ENCODE results near the gene ZNF454.

DNA sequence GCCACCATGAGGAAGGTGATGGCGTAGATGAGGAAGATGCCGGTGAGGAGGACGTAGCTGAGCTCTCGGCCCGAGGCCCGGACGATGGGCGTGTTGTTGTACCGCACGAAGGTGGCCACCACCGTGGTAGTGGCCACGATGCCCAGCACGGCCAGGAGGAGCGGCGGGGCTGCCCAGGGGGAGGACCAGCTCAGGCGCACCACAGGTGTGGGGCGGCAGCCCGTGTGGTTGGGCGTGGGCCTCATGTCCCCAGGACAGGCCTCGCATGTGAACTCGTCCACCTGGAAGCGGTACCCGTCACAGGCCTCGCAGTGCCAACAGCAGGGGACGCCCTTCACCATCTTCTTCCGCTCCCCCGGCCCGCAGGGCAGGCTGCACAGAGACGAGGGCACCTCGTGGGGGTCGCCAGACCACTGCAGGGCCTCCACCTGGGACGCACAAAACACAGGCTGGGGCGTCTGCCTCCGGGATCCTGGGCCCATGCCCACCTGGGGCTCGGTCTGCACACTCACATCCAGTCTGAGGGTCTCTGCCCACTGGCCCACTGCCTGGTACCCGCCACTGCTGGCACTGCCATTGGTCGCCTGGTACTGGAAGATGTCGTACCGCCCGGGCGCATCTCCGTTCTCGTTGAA is 45.4 kb downstream of the ZNF454 start:
- no peak for TF ChIP-seq EZH2 (IDR thresholded peaks at IDR 0.05; ENCODE audit: low read length, unreplicated experiment)
- TF ChIP-seq, protein P1, sequence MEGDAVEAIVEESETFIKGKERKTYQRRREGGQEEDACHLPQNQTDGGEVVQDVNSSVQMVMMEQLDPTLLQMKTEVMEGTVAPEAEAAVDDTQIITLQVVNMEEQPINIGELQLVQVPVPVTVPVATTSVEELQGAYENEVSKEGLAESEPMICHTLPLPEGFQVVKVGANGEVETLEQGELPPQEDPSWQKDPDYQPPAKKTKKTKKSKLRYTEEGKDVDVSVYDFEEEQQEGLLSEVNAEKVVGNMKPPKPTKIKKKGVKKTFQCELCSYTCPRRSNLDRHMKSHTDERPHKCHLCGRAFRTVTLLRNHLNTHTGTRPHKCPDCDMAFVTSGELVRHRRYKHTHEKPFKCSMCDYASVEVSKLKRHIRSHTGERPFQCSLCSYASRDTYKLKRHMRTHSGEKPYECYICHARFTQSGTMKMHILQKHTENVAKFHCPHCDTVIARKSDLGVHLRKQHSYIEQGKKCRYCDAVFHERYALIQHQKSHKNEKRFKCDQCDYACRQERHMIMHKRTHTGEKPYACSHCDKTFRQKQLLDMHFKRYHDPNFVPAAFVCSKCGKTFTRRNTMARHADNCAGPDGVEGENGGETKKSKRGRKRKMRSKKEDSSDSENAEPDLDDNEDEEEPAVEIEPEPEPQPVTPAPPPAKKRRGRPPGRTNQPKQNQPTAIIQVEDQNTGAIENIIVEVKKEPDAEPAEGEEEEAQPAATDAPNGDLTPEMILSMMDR (conservative IDR thresholded peaks at IDR 0.05; ENCODE audit: low read depth, low read length), result no peak
